C4-2B (cell line): ENCODE data around the gene CLHC1.

ENCODE experiments used
- ZFX ChIP-seq: fragments of 450-650 bp; IDR thresholded peaks from 2 replicates; pipeline ENCODE4 v1.6.1; 2017
- TF ChIP-seq, protein P1 (sequence below): fragments of 450-650 bp; conservative IDR thresholded peaks from 2 replicates; pipeline ENCODE4 v1.5.1; 2017; ENCODE audit warnings: mild to moderate bottlenecking

DNA sequence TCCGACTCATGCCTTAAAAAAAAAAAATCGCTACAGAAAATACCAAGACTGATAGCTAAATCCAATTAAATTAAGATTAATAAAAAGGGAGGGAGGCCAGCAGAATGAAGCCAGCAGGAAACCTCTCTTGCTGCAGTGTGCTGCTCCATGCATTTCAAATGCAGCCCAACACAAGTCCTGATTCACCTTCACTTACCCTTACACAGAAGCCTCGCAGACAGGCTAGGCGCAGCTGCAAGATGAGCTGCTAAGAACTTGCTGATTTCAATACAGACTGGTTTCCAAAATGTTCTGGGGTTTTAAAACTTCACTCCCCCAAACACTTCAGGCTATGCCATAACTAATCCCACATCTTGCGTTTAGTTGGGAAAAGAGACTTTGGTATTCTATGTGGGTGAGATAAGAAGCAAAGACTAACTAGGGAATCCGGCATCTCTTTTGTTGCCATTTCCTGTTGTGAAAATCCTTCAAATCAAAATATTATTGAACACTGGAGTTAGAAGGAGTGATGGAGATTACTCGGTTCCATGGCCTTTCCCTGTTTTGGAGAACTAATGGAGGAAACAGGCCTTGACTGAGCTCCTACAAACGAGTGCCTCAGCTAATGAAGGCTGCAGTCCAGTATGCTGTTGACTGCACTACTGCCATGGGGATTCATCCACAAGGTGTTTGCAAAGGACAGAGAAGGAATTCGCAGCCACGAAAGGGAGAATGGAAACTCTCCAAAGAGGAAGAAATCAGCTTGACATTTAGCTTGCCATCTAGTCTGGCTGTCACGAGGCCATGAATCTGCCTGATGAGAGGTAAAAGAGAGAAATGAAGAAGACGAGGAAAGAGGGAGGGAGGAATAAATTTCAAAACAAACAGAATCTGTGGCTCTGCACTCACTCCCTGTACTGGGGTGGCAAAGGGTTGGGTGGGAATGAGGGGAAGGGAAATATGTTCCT, 67.3 kb downstream of the CLHC1 start:
- TF ChIP-seq, protein P1, sequence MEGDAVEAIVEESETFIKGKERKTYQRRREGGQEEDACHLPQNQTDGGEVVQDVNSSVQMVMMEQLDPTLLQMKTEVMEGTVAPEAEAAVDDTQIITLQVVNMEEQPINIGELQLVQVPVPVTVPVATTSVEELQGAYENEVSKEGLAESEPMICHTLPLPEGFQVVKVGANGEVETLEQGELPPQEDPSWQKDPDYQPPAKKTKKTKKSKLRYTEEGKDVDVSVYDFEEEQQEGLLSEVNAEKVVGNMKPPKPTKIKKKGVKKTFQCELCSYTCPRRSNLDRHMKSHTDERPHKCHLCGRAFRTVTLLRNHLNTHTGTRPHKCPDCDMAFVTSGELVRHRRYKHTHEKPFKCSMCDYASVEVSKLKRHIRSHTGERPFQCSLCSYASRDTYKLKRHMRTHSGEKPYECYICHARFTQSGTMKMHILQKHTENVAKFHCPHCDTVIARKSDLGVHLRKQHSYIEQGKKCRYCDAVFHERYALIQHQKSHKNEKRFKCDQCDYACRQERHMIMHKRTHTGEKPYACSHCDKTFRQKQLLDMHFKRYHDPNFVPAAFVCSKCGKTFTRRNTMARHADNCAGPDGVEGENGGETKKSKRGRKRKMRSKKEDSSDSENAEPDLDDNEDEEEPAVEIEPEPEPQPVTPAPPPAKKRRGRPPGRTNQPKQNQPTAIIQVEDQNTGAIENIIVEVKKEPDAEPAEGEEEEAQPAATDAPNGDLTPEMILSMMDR: no peak
- no peak for TF ChIP-seq ZFX
